ENCODE results near the gene IQCH.
"Not testable (repeated sequence)": the region's sequence is repeated elsewhere in the genome, so short reads cannot be mapped to it uniquely, and the experiment has no call there.

IQCH gene

GRCh38 chr15:67335534-67336222 is 81.1 kb downstream of the IQCH start:
- peaks cover 26% of the 10 kb centered on the region for H3K27me3 Mint-ChIP-seq (ENCODE audit: low read depth)
- H3K9me3 Mint-ChIP-seq: no peaks in the 10 kb centered on the region
- peaks cover 3% of the 10 kb centered on the region for H3K4me1 Mint-ChIP-seq (ENCODE audit: low read depth)
- no peak overlapping the region for H3K27ac Mint-ChIP-seq
- H3K36me3 Mint-ChIP-seq (ENCODE audit: low read depth): no peaks in the 10 kb centered on the region
- H3K4me3 Mint-ChIP-seq: no peak overlapping the region

- Mint-ChIP-seq H3K9me3 (peaks cover 8% of the 10 kb centered on the region), H3K4me1 (ENCODE audit: low read depth) (peaks cover 3% of the 10 kb centered on the region), H3K36me3 (ENCODE audit: low read depth) (no peaks in the 10 kb centered on the region), H3K4me3 (no peak overlapping the region), H3K27ac (no peak overlapping the region), H3K27me3 (ENCODE audit: low read depth) (peaks cover 13% of the 10 kb centered on the region)
Measured at GRCh38 chr15:67340630-67341029, 86.0 kb downstream of the IQCH start.

- peaks cover 9% of the 10 kb centered on the region for H3K27me3 Mint-ChIP-seq (ENCODE audit: low read depth)
- no peak overlapping the region for H3K27ac Mint-ChIP-seq
- H3K4me1 Mint-ChIP-seq (ENCODE audit: low read depth): no peaks in the 10 kb centered on the region
- H3K4me3 Mint-ChIP-seq: no peak overlapping the region
- H3K9me3 Mint-ChIP-seq: peaks cover 9% of the 10 kb centered on the region
- H3K36me3 Mint-ChIP-seq (ENCODE audit: low read depth): no peaks in the 10 kb centered on the region
Measured at GRCh38 chr15:67341539-67341938, 87.0 kb downstream of the IQCH start.

- H3K36me3 Mint-ChIP-seq (ENCODE audit: low read depth): no peaks in the 10 kb centered on the region
- peaks cover 16% of the 10 kb centered on the region for H3K9me3 Mint-ChIP-seq
- no peaks in the 10 kb centered on the region for H3K4me1 Mint-ChIP-seq (ENCODE audit: low read depth)
- no peak overlapping the region for H3K27ac Mint-ChIP-seq
- peaks cover 19% of the 10 kb centered on the region for H3K27me3 Mint-ChIP-seq (ENCODE audit: low read depth)
- no peak overlapping the region for H3K4me3 Mint-ChIP-seq
Measured at GRCh38 chr15:67343206-67343605, 88.6 kb downstream of the IQCH start.

- no peaks in the 10 kb centered on the region for H3K4me1 Mint-ChIP-seq (ENCODE audit: low read depth)
- no peaks in the 10 kb centered on the region for H3K36me3 Mint-ChIP-seq (ENCODE audit: low read depth)
- peaks cover 22% of the 10 kb centered on the region for H3K9me3 Mint-ChIP-seq
- no peak overlapping the region for H3K4me3 Mint-ChIP-seq
- H3K27me3 Mint-ChIP-seq (ENCODE audit: low read depth): peaks cover 22% of the 10 kb centered on the region
- no peak overlapping the region for H3K27ac Mint-ChIP-seq
Measured at GRCh38 chr15:67349634-67350033, 95.0 kb downstream of the IQCH start.

GRCh38 chr15:67350042-67350441 is 95.5 kb downstream of the IQCH start:
- Mint-ChIP-seq H3K4me3 (no peak overlapping the region), H3K27ac (no peak overlapping the region), H3K36me3 (ENCODE audit: low read depth) (no peaks in the 10 kb centered on the region), H3K9me3 (peaks cover 20% of the 10 kb centered on the region), H3K4me1 (ENCODE audit: low read depth) (no peaks in the 10 kb centered on the region), H3K27me3 (ENCODE audit: low read depth) (peaks cover 23% of the 10 kb centered on the region)

- Mint-ChIP-seq H3K4me3 (no peak overlapping the region), H3K9me3 (no peaks in the 10 kb centered on the region), H3K27me3 (ENCODE audit: low read depth) (peaks cover 26% of the 10 kb centered on the region), H3K4me1 (ENCODE audit: low read depth) (no peaks in the 10 kb centered on the region), H3K36me3 (ENCODE audit: low read depth) (no peaks in the 10 kb centered on the region), H3K27ac (no peak overlapping the region)
Measured at GRCh38 chr15:67358391-67358790, 103.8 kb downstream of the IQCH start.

GRCh38 chr15:67358812-67359211 is 104.2 kb downstream of the IQCH start:
- Mint-ChIP-seq H3K36me3 (ENCODE audit: low read depth) (no peaks in the 10 kb centered on the region), H3K27ac (no peak overlapping the region), H3K27me3 (ENCODE audit: low read depth) (peaks cover 26% of the 10 kb centered on the region), H3K4me1 (ENCODE audit: low read depth) (no peaks in the 10 kb centered on the region), H3K4me3 (no peak overlapping the region), H3K9me3 (no peaks in the 10 kb centered on the region)

- Mint-ChIP-seq H3K4me1 (ENCODE audit: low read depth) (no peaks in the 10 kb centered on the region), H3K27me3 (ENCODE audit: low read depth) (peaks cover 22% of the 10 kb centered on the region), H3K36me3 (ENCODE audit: low read depth) (no peaks in the 10 kb centered on the region), H3K9me3 (no peaks in the 10 kb centered on the region), H3K27ac (no peak overlapping the region), H3K4me3 (no peak overlapping the region)
Measured at GRCh38 chr15:67359431-67360079, 105.0 kb downstream of the IQCH start.

- H3K4me3 Mint-ChIP-seq: no peak overlapping the region
- H3K4me1 Mint-ChIP-seq (ENCODE audit: low read depth): no peaks in the 10 kb centered on the region
- no peaks in the 10 kb centered on the region for H3K36me3 Mint-ChIP-seq (ENCODE audit: low read depth)
- H3K27ac Mint-ChIP-seq: no peak overlapping the region
- no peaks in the 10 kb centered on the region for H3K9me3 Mint-ChIP-seq
- H3K27me3 Mint-ChIP-seq (ENCODE audit: low read depth): peaks cover 20% of the 10 kb centered on the region
Measured at GRCh38 chr15:67361100-67361499, 106.5 kb downstream of the IQCH start.

- not testable (repeated sequence) for H3K9me3 Mint-ChIP-seq; H3K4me1 Mint-ChIP-seq (ENCODE audit: low read depth); H3K27ac Mint-ChIP-seq; H3K36me3 Mint-ChIP-seq (ENCODE audit: low read depth); H3K4me3 Mint-ChIP-seq
- H3K27me3 Mint-ChIP-seq (ENCODE audit: low read depth): peaks cover 15% of the 10 kb centered on the region
Measured at GRCh38 chr15:67363712-67364111, 109.1 kb downstream of the IQCH start.

GRCh38 chr15:67365994-67366393 is 111.4 kb downstream of the IQCH start:
- Mint-ChIP-seq H3K36me3 (ENCODE audit: low read depth) (no peaks in the 10 kb centered on the region), H3K4me3 (no peak overlapping the region), H3K9me3 (no peaks in the 10 kb centered on the region), H3K27me3 (ENCODE audit: low read depth) (peaks cover 14% of the 10 kb centered on the region), H3K27ac (no peak overlapping the region), H3K4me1 (ENCODE audit: low read depth) (no peaks in the 10 kb centered on the region)

GRCh38 chr15:67366904-67367303 is 112.3 kb downstream of the IQCH start:
- Mint-ChIP-seq H3K9me3 (no peaks in the 10 kb centered on the region), H3K27me3 (ENCODE audit: low read depth) (peaks cover 20% of the 10 kb centered on the region), H3K4me3 (no peak overlapping the region), H3K36me3 (ENCODE audit: low read depth) (no peaks in the 10 kb centered on the region), H3K27ac (no peak overlapping the region), H3K4me1 (ENCODE audit: low read depth) (no peaks in the 10 kb centered on the region)

GRCh38 chr15:67369359-67369998 is 114.9 kb downstream of the IQCH start:
- Mint-ChIP-seq H3K36me3 (ENCODE audit: low read depth) (no peaks in the 10 kb centered on the region), H3K4me1 (ENCODE audit: low read depth) (no peaks in the 10 kb centered on the region), H3K27ac (no peak overlapping the region), H3K4me3 (no peak overlapping the region), H3K9me3 (no peaks in the 10 kb centered on the region), H3K27me3 (ENCODE audit: low read depth) (peaks cover 31% of the 10 kb centered on the region)
